ENCODE measurements around the gene RORB.
"Not testable (repeated sequence)": the region's sequence is repeated elsewhere in the genome, so short reads cannot be mapped to it uniquely, and the experiment has no call there.

RORB gene

GRCh38 chr9:74513221-74513620 lies 16.1 kb downstream of the RORB start:
- no peak for DNase-seq (ENCODE audit: low read depth)

- DNase-seq (ENCODE audit: low read depth), result no peak
Measured at GRCh38 chr9:74517188-74517587, 20.1 kb downstream of the RORB start.

GRCh38 chr9:74519419-74519818 lies 22.3 kb downstream of the RORB start:
- DNase-seq (ENCODE audit: low read depth), result no peak

- peak; percentile 69 for DNase-seq (ENCODE audit: low read depth)
Measured at GRCh38 chr9:74521009-74521408, 23.9 kb downstream of the RORB start.

- DNase-seq (ENCODE audit: low read depth), result no peak
Measured at GRCh38 chr9:74524289-74524688, 27.2 kb downstream of the RORB start.

GRCh38 chr9:74526215-74526614 lies 29.1 kb downstream of the RORB start:
- DNase-seq (ENCODE audit: low read depth), result peak; percentile 2

DNA sequence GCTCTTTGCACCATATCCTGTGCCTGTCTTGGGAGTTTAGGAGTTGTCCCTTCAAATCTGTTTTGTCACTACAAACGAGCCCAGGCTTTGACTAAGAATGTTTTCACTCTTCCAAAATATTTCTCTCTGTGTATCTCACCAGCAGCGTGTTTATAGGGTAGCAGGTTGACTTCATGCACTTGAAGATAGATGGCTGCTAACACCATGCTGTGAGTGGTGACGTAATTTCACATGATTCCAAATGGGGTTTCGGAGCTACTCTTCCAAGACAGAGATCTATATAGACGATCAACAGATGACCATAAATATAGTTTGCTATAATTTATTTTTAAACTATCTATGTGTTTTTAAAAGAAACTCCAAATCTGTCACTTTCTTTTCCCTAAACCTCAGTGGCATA lies 30.6 kb downstream of the RORB start:
- DNase-seq (ENCODE audit: low read depth), result no peak

- DNase-seq (ENCODE audit: low read depth), result no peak
Measured at GRCh38 chr9:74528207-74528606, 31.1 kb downstream of the RORB start.

DNA sequence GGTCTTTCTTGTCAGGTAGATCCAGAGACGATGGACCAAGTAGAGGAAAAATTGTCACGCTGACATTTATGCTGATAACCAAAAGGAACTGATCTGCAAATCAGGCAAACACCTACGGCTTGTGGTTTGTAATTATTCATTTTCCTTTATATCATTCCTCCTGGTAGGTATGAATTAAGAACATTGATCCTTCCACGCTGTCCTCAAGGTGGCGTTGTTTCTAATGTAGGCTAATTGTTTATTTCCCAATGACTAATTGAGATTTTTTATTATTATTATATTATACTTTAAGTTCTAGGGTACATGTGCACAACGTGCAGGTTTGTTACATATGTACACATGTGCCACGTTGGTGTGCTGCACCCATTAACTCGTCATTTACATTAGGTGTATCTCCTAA lies 33.3 kb downstream of the RORB start:
- DNase-seq (ENCODE audit: low read depth), result not testable (repeated sequence)

GRCh38 chr9:74533253-74533652 lies 36.1 kb downstream of the RORB start:
- DNase-seq (ENCODE audit: low read depth), result no peak

GRCh38 chr9:74534841-74535240 lies 37.7 kb downstream of the RORB start:
- DNase-seq (ENCODE audit: low read depth), result no peak

- DNase-seq (ENCODE audit: low read depth), result no peak
Measured at GRCh38 chr9:74543145-74543544, 46.0 kb downstream of the RORB start.

DNA sequence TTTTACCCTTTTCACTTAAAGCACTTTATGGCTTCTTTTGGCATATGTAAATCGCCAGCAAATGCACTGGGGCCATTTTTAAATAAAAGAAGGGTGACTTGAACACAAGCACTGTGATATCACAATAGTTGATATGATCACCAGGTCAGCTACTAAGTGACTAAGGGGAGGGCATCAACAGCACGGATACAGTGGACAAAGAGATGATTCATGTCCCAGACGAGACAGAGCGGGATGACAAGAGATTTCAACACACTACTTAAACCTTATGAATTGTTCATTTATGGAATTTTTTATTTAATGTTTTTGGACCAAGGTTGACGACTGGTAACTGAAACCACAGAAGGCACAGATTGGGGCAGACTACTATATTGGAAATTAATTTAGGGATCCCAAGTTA lies 54.1 kb downstream of the RORB start:
- DNase-seq (ENCODE audit: low read depth), result no peak

DNA sequence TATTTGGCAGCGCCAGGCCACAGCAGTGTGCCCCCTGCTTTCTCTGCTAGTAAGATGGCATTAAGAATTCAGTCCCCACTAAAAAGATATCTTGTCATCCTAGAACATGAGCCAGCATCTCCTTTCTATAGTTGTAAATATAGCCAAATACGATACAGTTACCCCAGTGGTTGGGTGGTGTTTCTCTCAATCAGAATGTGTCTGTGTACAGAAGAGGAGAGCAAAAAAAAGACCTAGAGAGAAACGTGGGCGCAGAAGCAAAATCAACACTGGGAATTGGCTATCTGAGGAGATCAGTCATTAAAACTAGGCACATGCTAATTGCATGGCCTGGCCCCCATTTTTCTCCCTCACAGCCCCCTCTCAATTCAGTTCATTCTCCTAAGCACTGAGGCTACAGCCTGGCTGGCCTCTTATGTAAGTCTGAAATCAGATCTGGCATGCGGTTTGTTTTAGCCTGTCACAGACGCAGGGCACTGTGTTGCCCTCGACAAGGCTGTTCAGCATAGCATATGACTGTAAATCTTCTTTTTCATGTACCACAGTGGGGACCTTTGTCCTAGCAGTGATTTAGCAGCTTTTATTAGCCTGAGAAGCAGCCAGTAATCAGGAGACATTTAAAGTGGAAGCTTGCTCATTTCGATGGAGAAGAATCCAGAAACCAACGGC lies 57.8 kb downstream of the RORB start:
- peak; percentile 3 for DNase-seq (ENCODE audit: low read depth)

DNA sequence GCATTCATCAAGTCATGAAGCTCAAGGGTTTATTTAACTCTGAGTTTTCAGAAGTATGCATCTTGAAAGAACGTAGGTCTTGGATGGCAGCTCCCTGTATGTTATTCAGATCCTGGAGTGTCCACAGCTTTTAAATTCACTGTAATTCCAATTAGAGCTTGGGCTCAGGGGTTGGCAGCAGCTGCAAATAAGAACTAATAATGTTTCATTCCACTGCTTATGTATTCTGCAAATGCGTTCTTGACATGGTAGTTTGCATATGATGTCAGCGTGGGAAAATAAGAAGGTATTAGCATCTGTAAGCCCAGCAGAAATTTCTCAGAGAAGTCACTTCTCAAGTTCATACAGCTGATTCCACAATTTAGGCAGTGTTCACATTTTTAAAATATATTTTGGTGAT lies 58.4 kb downstream of the RORB start:
- DNase-seq (ENCODE audit: low read depth), result no peak

DNA sequence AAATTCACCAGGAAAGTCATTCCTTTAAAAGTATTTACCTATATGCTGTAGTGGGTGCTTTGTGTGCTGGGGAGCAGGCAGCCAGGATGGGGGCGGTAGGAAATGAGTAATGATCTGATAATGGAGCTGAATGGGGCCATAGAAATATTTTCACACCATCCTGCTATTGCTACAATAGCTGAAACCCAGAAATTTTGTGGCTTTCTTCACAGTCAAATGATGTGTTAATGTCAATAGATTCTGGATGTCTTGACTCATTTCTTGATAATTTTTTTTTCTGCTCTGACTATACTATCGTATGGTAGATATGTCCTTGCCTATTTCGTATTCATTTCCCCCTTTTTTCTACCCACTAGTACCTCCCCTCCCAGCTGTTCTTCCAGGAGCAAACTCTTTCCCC lies 59.5 kb downstream of the RORB start:
- no peak for DNase-seq (ENCODE audit: low read depth)

DNA sequence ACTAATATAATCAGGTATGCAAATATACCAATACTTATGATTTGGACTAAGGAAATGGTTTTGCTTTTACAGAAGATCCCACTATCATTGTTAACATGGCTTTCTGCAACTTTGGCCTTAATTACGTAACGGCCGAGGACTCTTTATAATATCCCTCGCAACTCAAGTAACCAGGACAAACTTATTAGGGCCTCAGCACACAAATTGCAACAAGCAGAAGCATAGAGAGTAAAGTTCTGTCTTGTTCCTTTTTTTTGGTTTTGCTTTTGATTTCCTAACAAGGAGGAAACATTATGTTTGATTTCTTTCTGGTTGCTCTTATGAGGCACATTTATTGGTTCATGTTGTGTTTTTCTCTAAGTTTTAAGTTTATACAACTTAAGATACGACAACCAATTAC lies 60.4 kb downstream of the RORB start:
- DNase-seq (ENCODE audit: low read depth), result no peak

- DNase-seq (ENCODE audit: low read depth), result no peak
Measured at GRCh38 chr9:74562611-74563010, 65.5 kb downstream of the RORB start.

DNA sequence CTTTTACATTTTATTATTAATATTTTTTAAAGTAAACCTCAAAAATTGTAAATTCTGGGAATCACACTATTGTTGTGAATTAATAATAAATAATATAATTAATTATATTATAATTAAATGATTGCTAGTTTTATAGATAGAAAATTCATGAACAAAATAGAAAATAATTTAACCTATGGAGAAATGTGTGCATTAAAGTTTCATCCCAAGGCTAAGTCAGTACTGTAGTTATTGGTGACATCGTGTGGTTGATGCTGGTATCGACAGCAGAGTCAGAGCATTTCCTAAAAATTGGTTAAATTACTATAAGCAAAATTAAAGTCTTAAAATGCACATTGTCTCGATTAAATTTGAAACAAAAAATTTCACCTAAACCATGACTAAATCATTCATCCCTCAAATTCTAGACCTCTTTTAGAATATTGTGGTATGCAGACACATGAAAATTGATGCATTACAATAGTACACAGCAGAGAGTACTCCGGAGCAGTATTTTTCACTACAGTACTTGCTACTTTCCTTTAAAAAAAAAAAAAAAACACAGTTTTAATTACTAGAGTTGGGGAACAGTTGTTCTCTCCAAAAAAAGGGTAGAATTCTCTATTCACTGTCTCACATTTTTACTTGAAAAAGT lies 73.9 kb downstream of the RORB start:
- peak; percentile 7 for DNase-seq (ENCODE audit: low read depth)

DNA sequence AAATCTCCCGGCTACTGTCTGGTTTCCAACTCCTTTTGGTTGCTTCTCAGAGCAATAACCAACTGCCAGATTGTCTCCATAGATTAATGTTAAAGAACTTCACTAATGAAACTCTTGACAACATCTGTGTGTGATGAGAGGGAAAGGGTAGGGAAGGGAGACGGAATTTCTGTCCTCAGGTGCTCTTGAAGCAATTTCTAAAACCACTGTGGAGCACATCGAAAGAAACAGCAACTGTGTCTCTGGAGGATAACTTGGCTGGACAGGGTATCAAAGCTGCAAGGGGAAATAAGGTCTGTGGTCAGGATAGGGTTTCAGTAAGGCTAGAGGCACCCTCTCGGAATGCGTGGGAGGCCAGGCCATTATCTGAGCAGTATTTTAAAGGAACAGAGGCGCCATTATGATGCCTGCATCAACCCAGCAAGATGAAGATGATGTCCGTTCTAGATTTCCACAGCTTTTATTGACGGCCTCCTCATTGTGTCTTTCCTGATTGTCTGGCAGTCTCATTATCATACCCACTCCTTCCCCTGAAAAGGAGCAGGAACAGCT lies 76.6 kb downstream of the RORB start:
- DNase-seq (ENCODE audit: low read depth), result peak; percentile 36

DNA sequence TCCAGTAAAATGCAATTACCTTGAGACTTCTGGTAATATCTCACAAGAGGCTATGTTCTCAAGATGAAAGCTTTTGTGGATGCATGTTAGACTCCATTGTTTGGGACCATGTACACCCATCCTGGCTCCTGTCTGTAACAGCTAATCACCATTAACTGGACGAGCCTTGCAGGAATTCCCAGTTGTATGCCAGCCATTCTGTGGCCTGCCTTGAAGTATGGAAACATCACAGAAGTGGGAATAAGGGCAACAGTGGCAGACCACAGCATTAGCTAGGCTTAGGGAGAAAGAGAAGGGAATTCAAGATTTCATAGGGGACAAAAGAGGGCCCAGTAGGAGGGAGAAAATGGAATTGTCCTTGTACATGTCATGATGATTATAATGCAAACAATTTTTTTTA lies 79.0 kb downstream of the RORB start:
- no peak for DNase-seq (ENCODE audit: low read depth)

DNA sequence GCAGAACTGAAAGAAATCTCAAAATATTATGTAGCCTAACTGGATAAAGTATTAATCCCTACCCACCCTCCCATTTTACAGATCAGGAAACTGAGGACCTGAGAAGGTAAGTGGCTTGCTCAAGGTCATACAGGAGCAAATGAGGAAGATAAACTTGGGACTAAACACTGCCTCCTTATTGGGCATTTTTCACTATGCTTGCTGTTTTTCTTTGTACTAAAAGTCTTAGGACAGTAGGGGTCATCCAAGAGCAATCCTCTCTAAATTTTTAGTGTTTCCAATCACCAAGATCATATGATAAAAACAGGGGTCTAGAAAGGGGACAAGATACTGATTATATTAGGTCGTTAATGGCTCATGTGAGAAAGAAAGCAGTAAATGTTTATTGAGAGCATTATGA lies 80.8 kb downstream of the RORB start:
- peak; percentile 14 for DNase-seq (ENCODE audit: low read depth)

GRCh38 chr9:74589576-74589975 lies 92.4 kb downstream of the RORB start:
- DNase-seq (ENCODE audit: low read depth), result no peak

DNA sequence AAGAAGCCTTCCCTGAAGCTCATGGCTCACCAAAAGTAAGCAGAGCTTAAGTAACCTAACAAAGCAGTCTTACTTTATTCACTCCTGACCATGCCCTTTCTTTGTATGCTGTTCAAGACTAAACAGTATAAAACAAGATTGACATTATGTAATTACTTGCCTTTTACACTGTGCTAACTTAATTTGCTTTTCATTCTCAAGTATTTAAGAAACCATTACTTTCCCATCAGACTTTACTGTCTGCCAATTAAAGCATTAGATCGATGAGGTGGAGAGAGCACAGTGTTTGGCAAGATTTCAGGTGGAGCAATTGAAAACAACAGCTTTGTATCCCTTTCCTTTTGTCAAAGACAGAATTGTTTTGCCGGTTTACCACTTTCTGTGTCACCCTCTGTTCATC lies 98.2 kb downstream of the RORB start:
- no peak for DNase-seq (ENCODE audit: low read depth)

All from fibroblast of gingiva (primary cell).